HG03039 (cell line): Measurements from ENCODE around the gene AHCYL2.
"Not testable (repeated sequence)": the region's sequence is repeated elsewhere in the genome, so short reads cannot be mapped to it uniquely, and the experiment has no call there.

Experiments used
- ATAC-seq: cut with Tn5 transposase; IDR thresholded peaks from one replicate; pipeline ENCODE4 v1.9.1; 2021; ENCODE audit warnings: mild to moderate bottlenecking, moderate library complexity; ENCODE audit not compliant: unreplicated experiment

Gene AHCYL2

DNA sequence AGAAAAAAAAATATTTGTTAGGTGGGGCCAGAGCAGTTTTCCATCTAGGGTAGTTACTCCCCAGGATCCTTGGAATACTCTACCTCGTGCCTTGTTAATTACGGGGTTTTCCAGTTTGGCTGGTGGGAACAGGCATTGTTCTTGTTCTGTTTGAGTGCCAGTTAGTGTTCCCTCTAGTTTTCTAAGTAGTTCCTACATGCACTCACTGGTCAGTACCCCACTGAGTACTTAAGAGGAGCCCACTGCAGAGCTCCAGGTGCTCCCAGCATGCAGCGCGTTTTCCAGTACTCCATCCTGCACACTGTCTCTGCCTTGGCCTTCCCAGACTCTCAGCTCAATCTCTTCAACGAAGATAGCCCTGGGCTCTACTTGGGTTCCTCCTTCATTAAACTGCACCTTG lies 58.0 kb downstream of the AHCYL2 start:
- ATAC-seq: no peak

DNA sequence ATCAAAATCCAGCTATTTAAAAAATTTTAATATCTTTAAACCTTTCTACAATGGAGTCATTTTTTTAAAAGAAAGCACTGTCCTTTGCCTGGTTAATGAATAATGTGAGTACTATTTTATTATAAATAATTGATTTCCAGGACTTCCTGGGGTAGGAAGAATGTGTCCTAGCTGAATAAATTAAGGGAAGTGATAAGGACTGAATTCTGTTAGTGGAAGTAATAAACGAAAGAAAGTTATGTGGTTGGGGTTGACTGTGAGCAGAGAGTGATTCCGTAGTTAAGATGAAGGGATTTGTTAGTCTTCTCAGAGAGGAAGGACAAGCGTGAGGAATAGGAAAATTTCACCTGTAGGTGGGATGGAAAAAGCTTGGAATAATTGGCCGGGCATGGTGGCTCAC lies 59.1 kb downstream of the AHCYL2 start:
- no peak for ATAC-seq

DNA sequence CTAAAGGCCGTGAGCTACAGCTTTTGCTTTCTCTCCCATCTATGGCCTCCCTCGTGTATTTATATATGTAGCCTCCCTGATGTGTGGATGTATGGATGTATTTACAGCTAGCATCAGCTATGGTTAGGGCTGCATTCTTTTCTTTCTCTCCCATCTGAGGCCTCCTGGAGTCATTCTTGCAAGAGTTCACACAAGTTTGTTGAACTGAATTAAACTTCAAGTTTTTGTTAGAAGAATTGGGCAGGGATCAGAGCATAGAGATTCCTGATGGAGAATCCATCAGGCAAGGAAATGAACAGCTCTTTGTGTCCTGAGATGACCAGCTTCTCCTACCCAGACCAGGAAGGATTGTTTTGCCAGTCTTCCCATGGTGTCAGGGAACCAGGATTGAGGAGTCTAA lies 60.3 kb downstream of the AHCYL2 start:
- no peak for ATAC-seq

DNA sequence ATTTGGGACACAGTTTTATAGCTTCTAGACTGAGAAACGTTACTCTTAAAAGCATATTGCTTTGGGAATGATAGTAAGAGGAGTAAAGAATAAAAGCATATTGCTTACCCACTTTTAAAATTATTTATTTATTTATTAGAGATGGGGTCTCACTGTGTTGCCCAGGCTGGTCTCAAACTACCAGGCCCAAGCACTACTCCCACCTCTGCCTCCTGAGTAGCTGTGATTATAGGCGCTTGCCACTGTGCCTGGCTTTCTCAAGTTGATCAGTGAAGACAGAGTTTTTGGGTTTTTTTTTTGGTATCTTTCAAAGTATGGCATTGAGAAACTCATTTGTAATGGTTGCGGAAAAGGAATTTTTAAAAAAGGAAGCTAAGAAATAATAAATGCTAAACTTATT lies 68.0 kb downstream of the AHCYL2 start:
- no peak for ATAC-seq

DNA sequence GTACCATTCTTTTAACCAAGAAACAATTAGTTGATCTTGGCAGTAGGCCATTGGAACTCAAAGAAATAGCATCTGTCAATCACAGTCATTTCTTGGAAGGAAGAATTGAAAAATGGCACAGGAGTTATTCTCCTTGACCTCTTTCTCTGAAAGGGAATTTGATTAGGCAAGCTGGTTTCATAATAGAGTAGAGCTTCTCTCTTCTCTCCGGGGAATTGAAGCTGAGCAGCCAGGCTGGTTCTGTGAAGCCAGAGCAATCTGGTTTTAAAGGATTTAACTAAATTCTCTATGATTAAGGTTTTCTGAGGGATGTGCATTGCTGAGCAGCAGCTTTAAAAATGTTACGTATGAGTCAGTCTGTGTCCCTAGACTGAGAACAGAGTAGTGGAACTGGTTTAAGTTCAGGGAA lies 70.2 kb downstream of the AHCYL2 start:
- no peak for ATAC-seq

GRCh38 chr7:129298268-129298893 lies 73.6 kb downstream of the AHCYL2 start:
- no peak for ATAC-seq

- ATAC-seq: no peak
Observed at GRCh38 chr7:129299889-129300288, 75.1 kb downstream of the AHCYL2 start.

GRCh38 chr7:129300299-129300698 lies 75.5 kb downstream of the AHCYL2 start:
- not testable (repeated sequence) for ATAC-seq

DNA sequence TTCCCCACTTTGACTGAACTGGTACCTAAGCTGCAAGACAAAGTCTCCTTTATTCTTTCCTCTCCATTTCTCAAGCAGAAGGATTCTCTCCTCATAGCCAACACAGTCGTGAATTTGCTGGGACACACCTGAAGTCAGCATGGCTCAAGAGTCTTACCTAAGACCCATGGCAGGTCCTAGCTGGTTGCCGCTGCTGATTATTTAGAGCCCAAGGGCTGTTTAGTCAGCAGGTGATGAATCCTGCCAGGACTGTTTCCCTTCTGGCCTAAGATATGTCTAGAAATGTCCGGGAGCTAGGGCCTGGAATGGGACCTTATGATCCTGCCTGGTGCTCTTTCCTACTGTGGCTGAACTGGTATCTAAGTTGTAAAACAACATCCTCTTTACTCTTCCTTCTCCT lies 82.8 kb downstream of the AHCYL2 start:
- ATAC-seq: no peak

DNA sequence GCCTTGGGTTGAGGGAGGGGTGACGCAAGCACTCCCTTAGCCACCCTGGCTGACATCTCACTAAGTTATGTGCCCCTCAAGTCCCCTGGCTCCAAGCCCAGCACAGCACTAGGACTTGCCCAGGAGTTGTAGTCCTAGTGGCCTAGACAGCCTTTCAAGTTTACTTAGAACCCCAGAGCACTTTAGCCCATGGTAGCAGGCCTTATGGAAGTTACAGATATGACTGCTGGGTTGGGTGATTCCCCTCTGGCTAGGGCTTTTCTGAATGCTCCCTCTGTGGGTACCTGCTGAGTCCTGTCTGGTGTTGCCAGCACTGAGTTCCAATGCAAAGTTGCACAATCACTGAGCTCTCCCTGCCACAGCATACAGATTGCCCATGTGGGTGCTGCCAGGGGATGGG lies 83.2 kb downstream of the AHCYL2 start:
- no peak for ATAC-seq

DNA sequence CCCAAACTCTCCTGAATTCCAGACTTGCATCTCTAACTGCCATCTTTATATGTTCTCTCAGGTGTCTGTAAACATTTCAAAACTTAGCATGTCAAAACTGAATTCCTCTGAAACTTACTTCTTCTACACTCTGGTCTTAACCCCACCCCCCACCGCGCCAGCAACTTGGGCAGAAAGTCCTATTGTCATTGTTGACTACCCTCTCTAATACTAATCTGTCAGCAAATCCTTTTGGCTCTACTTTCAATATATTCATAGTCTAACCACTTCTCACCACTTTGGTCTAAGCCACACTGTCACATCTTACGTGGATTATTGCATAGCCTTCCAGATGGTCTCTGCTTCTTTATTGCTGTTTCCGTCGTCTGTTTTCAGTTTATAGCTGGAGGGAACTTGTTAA lies 86.6 kb downstream of the AHCYL2 start:
- ATAC-seq: no peak

DNA sequence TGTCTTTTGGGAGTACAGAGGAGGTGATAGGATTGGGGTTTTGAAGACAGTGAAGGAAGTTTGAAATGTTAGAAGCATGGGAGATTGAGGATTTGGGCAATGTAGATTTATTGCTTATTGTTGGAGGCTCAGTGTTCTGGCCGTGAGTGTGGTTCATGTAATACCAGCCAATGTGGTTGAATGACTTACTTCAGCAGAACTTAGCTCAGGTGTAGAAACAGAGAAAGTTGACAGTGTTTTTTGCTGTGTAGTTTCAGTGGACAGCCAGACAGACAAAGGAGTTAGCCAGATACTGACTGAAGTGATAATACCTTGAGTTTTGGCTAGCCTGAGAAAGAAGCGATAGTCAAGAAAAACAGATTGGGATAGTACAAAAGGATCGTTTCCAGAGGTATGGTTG lies 88.5 kb downstream of the AHCYL2 start:
- no peak for ATAC-seq

DNA sequence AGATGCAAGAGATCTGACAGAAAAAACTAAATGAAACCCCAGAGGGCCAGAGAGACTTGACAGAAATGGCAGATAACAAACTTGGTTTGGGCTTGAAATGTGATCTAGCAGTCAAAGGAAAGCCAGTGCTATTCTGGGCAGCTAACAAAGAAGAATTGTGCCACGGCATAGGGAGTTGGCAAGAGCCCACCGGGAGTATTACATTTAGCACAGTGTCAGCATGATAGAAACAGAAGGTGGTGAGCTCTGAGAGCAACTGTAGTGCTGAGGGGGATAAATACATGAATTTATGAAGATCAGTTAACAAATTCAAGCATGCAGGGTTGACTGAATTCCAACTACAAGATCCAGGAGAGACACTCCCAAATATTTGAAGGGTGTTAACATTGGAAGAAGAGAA lies 91.1 kb downstream of the AHCYL2 start:
- no peak for ATAC-seq

DNA sequence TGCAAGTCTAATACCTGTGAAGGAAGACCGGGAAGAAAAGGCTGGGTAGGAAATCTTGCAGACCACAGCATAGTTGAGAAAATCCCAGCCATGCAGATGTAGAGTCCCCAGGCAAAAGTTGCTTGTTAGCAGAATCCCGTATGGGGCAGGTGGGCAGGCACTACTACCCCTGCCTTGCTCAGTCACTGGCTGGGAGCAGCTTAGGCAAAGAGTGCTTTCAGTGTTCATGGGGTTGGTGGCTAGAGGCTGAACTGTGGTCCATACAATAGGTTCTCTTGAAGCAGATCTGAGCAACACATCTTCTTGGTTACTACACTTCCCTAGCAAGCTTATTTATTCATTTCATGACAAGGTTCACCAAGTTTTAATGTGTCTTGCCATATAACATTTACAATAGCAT lies 92.6 kb downstream of the AHCYL2 start:
- no peak for ATAC-seq

DNA sequence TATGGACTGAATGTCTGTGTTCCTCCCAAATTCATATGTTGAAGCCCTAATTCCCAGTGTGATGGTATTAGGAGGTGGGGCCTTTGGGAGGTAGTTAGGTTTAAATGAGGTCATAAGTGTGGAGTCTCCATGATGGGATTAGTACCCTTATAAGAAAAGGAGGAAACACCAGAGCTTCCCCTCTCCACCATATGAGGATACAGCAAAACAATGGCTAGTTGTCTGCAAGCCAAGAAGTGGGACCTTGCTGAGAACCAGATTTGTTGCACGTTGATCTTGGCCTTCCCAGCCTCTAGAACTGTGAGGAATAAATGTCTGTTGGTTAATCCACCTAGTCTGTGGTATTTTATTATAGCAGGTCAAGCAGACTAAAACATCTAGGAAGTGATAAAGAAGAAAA lies 102.2 kb downstream of the AHCYL2 start:
- ATAC-seq: no peak

- ATAC-seq: no peak
Observed at GRCh38 chr7:129332254-129333035, 107.6 kb downstream of the AHCYL2 start.

GRCh38 chr7:129334473-129334872 lies 109.6 kb downstream of the AHCYL2 start:
- no peak for ATAC-seq

DNA sequence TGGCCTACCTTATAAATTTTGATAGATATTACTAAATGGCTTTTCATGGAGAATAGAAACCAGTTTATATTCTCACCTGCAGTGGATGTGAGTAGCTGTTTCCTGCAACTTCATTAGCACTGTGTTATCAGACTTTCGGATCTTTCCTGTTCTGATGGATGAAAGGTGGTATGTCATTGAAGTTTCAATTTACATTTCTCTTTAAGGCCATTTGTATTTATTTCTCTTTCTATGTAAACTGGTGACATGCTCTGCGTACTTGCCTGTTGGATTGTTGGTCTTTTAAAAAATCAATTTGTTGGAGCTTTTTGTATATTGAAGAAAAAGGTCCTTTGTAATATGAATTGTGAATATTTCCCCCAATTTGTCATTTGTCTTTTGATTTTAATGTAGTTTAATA lies 113.6 kb downstream of the AHCYL2 start:
- no peak for ATAC-seq

- ATAC-seq: no peak
Observed at GRCh38 chr7:129341212-129341611, 116.4 kb downstream of the AHCYL2 start.

DNA sequence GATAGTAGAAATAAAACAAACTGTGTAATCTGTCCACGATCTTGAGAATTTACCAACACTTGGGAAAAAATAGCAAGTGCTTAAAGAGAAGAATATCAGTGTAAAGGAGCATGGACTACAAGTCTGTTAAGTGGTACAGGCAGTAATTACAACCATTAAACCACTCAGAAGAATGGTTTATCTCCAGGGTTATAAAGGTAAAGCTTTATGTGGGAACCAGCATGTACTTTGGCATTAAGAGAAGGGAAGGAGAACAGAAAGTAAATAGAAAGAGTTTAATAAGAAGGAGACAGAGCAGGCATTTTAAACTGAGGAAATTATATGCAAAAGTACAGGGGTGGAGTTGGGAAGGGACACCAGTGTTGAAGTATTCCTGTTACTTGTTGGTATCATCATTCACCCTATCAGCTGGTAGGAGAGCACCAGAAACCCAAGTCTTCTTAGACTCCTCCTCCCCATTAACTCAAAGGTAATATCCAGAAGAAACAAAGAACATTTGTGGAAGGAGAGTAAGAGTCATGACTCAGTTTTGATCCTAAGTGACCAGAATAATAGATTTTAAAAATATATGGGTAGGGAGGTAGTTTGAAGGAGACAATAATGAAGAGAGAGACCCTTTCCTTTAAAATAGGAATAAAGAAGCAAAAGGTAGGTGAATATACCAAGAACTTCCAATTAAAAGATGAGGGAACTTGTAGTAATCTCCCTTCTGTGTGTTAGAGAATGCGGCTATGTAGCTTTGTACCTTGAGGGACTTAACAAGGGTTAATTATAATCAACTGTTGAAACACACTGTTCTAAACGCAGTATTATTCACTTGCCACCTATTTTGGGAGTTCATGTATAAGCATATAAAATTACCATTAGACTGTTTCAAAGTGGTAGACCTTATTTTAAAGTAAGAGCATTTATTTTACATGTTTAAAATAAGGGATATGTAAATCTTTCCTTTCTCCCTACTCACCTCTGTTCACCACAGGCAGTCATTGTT lies 117.3 kb downstream of the AHCYL2 start:
- ATAC-seq: no peak

GRCh38 chr7:129343099-129343700 lies 118.4 kb downstream of the AHCYL2 start:
- ATAC-seq: no peak
